Effector memory CD8-positive, alpha-beta T cell (primary cell): Measurements from ENCODE around the gene KCNAB1.

Experiments
- ATAC-seq: fragments of 150-1000 bp; cut with Tn5 transposase; replicated peaks from 2 replicates; pipeline ENCODE4 v1.10.0; 2021; ENCODE audit warnings: mild to moderate bottlenecking, moderate library complexity
- DNase-seq, 3 experiments: peaks; one replicate each; pipeline ENCODE4 v3.0.0; 2021
- H3K27ac Mint-ChIP-seq, 2 donors: one replicate each; pipeline ENCODE4 v1.8.0; 2022; ENCODE audit warnings: mild to moderate bottlenecking in 2 of 2, mixed read lengths in 2 of 2, moderate library complexity in 2 of 2
- H3K27me3 Mint-ChIP-seq, 2 donors: one replicate each; pipeline ENCODE4 v1.8.0; 2022; ENCODE audit warnings: mixed read lengths in 2 of 2
- H3K36me3 Mint-ChIP-seq: one replicate; pipeline ENCODE4 v1.8.0; 2022; ENCODE audit warnings: mild to moderate bottlenecking, moderate library complexity, mixed read lengths; ENCODE audit not compliant: insufficient read depth
- H3K4me1 Mint-ChIP-seq, 2 donors: one replicate each; pipeline ENCODE4 v1.8.0; 2022; ENCODE audit warnings: low read depth in 2 of 2, mixed read lengths in 2 of 2
- H3K4me3 Mint-ChIP-seq, 2 donors: one replicate each; pipeline ENCODE4 v1.8.0; 2022; ENCODE audit warnings: mild to moderate bottlenecking in 2 of 2, mixed read lengths in 2 of 2, moderate library complexity in 2 of 2
- H3K9me3 Mint-ChIP-seq, 2 donors: one replicate each; pipeline ENCODE4 v1.8.0; 2022; ENCODE audit warnings: mixed read lengths in 2 of 2

The KCNAB1 gene

DNA sequence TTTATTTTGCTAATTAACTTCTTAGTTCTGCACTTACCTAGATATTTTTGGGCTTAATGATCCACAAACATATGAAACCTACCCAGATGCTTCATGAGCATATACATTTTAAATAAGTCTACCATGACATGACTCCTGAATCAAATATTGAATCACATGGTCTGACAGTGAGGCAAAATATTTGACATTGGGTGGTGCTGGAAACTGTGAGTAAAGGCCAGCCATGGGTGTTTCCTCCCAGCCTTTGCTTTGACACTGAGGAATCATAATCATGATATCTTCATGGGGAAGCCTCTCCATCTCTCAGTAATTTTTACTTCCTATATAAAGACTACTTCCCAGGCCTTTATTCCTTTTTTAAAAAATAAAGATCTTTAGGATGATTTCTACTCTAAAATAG lies 457.4 kb downstream of the KCNAB1 start:
- peaks cover 28 to 41% of the 10 kb centered on the region in 2 donors for H3K27me3 Mint-ChIP-seq
- no peaks in the 10 kb centered on the region for H3K9me3 Mint-ChIP-seq
- ATAC-seq (no peak), DNase-seq (no peak)
- H3K4me3 Mint-ChIP-seq: no peak overlapping the region
- H3K4me1 Mint-ChIP-seq: no peaks in the 10 kb centered on the region
- no peak overlapping the region for H3K27ac Mint-ChIP-seq
- no peaks in the 10 kb centered on the region for H3K36me3 Mint-ChIP-seq

DNA sequence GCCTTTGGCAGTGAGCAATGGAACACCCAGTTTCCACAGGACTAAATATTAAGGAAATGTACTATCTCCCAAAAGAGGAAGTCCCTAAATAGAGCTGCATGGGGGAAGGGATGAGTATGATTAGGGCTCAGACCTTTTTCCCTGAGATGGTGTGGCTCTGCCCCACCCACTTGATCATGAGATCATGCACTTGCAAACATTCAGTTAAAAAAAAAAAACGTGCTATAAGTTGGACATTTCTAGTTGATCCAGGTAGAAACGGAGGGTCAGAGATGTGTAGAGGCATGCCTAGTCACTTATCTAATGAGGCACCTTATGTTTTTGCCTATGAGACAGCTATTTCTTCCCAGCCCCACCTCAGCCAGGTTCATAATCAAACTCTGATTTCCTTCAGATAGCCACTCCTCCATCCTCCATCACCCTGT lies 459.1 kb downstream of the KCNAB1 start:
- H3K4me3 Mint-ChIP-seq: no peak overlapping the region
- ATAC-seq (no peak), DNase-seq (no peak)
- H3K9me3 Mint-ChIP-seq: no peaks in the 10 kb centered on the region
- H3K36me3 Mint-ChIP-seq: no peaks in the 10 kb centered on the region
- no peaks in the 10 kb centered on the region for H3K4me1 Mint-ChIP-seq
- H3K27ac Mint-ChIP-seq: no peak overlapping the region
- peaks cover 19 to 31% of the 10 kb centered on the region in 2 donors for H3K27me3 Mint-ChIP-seq

DNA sequence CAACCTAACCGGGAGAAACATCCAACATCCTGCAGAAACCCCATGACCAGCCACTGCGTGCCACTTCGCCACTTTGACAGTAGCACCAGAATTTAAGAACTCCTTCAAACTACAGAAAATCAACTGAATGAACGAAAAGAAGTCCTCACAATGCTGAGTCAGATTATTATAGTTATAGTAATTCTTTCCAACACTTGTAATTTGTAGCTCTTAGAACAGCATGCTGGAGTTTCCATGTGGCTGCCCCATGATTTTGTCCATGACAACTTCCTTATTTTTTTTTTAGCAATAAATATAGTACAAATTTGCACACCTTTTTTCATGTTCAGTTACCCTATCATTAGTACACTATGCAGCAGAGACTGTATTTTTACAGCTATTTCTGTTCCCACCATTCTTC lies 460.7 kb downstream of the KCNAB1 start:
- H3K36me3 Mint-ChIP-seq: no peaks in the 10 kb centered on the region
- H3K9me3 Mint-ChIP-seq: no peaks in the 10 kb centered on the region
- DNase-seq (no peak), ATAC-seq (no peak)
- H3K4me1 Mint-ChIP-seq: no peaks in the 10 kb centered on the region
- H3K4me3 Mint-ChIP-seq: no peak overlapping the region
- peaks cover 9 to 20% of the 10 kb centered on the region in 2 donors for H3K27me3 Mint-ChIP-seq
- no peak overlapping the region for H3K27ac Mint-ChIP-seq

DNA sequence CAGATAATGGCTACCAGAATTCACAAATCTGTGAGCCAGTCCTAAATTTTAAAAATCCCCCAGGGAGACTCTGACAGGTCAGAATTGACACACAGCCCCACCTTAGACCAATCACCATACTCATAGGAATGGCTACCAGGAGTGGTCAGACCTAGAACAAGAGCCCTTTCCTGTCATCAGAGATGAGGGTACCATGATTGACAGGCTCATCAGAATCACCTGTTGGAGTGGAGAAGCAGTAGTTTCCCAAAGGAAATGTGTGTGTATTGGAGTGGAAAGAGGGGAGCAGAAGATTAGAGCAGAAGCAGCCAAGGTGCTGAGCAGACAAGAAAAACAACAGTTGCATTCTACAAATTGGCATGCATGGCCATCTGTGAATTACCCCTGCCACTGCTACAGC lies 461.6 kb downstream of the KCNAB1 start:
- Mint-ChIP-seq H3K36me3 (no peaks in the 10 kb centered on the region), H3K27me3 (peaks cover under 1 to 11% of the 10 kb centered on the region in 2 donors), H3K4me3 (no peak overlapping the region), H3K4me1 (no peaks in the 10 kb centered on the region), H3K27ac (no peak overlapping the region), H3K9me3 (no peaks in the 10 kb centered on the region)
- DNase-seq (no peak), ATAC-seq (no peak)

GRCh38 chr3:156582532-156583183 lies 462.3 kb downstream of the KCNAB1 start:
- Mint-ChIP-seq H3K27me3 (peaks cover 0 to 11% of the 10 kb centered on the region in 2 donors), H3K4me1 (no peaks in the 10 kb centered on the region), H3K4me3 (no peak overlapping the region), H3K9me3 (no peaks in the 10 kb centered on the region), H3K36me3 (no peaks in the 10 kb centered on the region), H3K27ac (no peak overlapping the region)
- no peak for DNase-seq
- ATAC-seq: no peak

- Mint-ChIP-seq H3K27ac (no peak overlapping the region), H3K4me3 (no peak overlapping the region), H3K4me1 (no peaks in the 10 kb centered on the region), H3K36me3 (no peaks in the 10 kb centered on the region), H3K27me3 (peaks cover 0 to 11% of the 10 kb centered on the region in 2 donors), H3K9me3 (no peaks in the 10 kb centered on the region)
- DNase-seq (no peak), ATAC-seq (no peak)
Observed at GRCh38 chr3:156583469-156583868, 463.1 kb downstream of the KCNAB1 start.

- no peak for ATAC-seq
- H3K27ac Mint-ChIP-seq: no peak overlapping the region
Observed at GRCh38 chr3:156586905-156587759, 466.8 kb downstream of the KCNAB1 start.

DNA sequence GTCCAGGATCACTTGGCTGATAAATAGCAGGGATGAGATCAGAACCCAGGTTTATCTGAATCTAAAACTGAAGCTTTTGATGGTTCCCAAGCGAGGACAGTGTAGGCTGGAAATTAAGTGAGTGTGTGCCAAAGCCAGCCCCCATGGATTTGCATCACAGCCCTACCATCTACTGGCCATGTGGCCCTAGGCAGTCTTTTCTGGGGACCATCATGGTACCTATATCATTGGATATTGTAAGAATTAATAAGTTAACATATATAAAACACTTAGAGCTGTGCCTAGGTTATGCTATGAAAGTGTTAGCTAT lies 467.3 kb downstream of the KCNAB1 start:
- Mint-ChIP-seq H3K4me1 (no peaks in the 10 kb centered on the region), H3K9me3 (no peaks in the 10 kb centered on the region), H3K27me3 (no peaks in the 10 kb centered on the region), H3K27ac (no peak overlapping the region), H3K36me3 (no peaks in the 10 kb centered on the region), H3K4me3 (no peak overlapping the region)
- no peak for ATAC-seq
- DNase-seq: no peak

More at GRCh38 chr3:156586905-156587759, 466.8 kb downstream of the KCNAB1 start:
- Mint-ChIP-seq H3K9me3 (no peaks in the 10 kb centered on the region), H3K4me3 (no peak overlapping the region), H3K4me1 (no peaks in the 10 kb centered on the region), H3K36me3 (no peaks in the 10 kb centered on the region), H3K27me3 (no peaks in the 10 kb centered on the region)
- DNase-seq: no peak
